MCF 10A (cell line): ENCODE measurements around the gene UBE2D4. TPM values are rescaled to one million over a fixed set of nuclear protein-coding genes. Genes with fewer than 3 reads are reported as not detected.
"Not testable (repeated sequence)": the region's sequence is repeated elsewhere in the genome, so short reads cannot be mapped to it uniquely, and the experiment has no call there.

ENCODE experiments used
- BruUV-seq: library from RNA; stranded (reverse); fragments of 400-500 nt; replicated peaks from 2 replicates; lab custom pipeline; 2021; lab: Mats Ljungman, UMichigan
- CTCF ChIA-PET: fragments of 300-600 bp; sonication (Branson Sonifier 250); formaldehyde crosslinking; extraction: SDS; loops from one replicate; lab custom pipeline; 2021; ENCODE audit warnings: antibody characterized with exemption, inconsistent platforms; lab: Yijun Ruan, JAX
- POLR2A ChIA-PET: fragments of 300-600, 350-650 bp; sonication (Branson Sonifier 250); formaldehyde crosslinking; extraction: SDS; loops from one replicate; lab custom pipeline; 2020; ENCODE audit warnings: antibody characterized with exemption, inconsistent platforms; lab: Yijun Ruan, JAX
- DNase-seq: peaks from one replicate; pipeline ENCODE4 v3.0.0-alpha.2; 2018; ENCODE audit not compliant: unreplicated experiment
- H3K27ac Mint-ChIP-seq: one replicate; pipeline ENCODE4 v1.8.0; 2022; ENCODE audit warnings: mild to moderate bottlenecking, low read depth, mixed read lengths; ENCODE audit not compliant: unreplicated experiment
- H3K27me3 Mint-ChIP-seq: one replicate; pipeline ENCODE4 v1.8.0; 2022; ENCODE audit warnings: mixed read lengths; ENCODE audit not compliant: insufficient read depth, unreplicated experiment
- H3K36me3 Mint-ChIP-seq: one replicate; pipeline ENCODE4 v1.8.0; 2022; ENCODE audit warnings: mild to moderate bottlenecking, moderate library complexity, mixed read lengths; ENCODE audit not compliant: insufficient read depth, unreplicated experiment
- H3K4me1 Mint-ChIP-seq: one replicate; pipeline ENCODE4 v1.8.0; 2022; ENCODE audit warnings: mixed read lengths; ENCODE audit not compliant: insufficient read depth, unreplicated experiment
- H3K4me3 Mint-ChIP-seq: one replicate; pipeline ENCODE4 v1.8.0; 2022; ENCODE audit warnings: mild to moderate bottlenecking, moderate library complexity, mixed read lengths; ENCODE audit not compliant: unreplicated experiment
- H3K9me3 Mint-ChIP-seq: one replicate; pipeline ENCODE4 v1.8.0; 2022; ENCODE audit warnings: mixed read lengths; ENCODE audit not compliant: unreplicated experiment
- intact Hi-C: fragments of 100-400 bp; cut with micrococcal nuclease; formaldehyde crosslinking; loops from 2 replicates; pipeline ENCODE4 v1.14.1; 2022
- total RNA-seq: library from RNA; stranded (reverse); gene quantifications from 2 replicates; pipeline ENCODE4 v1.2.3, GENCODE V29; 2022
- TF ChIP-seq, protein P1 (sequence below): fragments of 200-600 bp; IDR thresholded peaks from one replicate; pipeline ENCODE4 v1.8.0; 2022; ENCODE audit warnings: antibody characterized with exemption, mild to moderate bottlenecking; ENCODE audit not compliant: unreplicated experiment

UBE2D4 gene
- total RNA-seq, 1 experiment from 2014 or later, result 13.7 TPM

DNA sequence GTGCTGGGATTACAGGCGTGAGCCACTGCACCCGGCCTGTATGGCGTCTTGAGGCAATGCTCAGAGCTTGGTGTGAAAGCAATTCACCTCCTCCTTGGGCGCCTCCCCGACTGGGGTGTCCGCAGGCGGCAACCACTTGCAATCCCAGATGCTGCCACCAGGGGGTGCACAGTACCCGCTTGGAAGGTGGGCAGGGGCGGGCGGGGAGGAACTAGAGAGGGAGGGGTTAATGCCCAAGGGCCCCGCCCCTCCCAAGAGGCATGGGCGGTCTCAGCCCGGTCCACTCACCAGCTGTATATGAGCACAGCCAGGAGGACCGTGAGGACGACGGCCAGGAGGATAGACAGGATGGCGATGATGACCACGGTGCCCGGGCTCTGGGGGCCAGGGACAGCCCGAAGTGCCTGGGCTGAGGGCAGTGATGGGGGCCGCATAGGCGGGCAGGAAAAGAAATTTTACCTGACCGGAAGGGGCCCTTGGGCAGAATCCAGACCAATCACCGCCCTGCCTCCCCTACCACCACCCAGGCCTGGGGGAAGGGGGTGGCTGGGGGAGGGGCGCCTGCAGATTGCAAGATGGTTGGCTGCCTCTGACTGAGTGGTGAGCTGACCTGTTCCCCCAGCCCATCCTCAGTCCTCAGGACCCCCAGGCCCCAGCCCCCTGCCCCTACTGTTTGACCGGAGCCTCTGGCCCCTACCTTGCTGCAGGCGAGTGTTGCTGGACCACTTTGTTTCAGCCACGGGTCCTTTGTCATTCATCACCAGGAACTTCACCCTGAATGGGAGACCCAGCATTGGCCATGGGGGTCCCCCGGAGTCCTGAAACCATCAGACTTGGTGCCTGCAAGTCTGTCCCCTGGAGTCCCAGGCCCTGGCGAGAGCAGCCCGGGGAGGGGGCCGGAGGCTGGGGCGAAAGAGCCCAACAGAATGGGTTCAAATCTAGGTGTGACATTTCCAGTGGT is 59.9 kb downstream of the UBE2D4 start:
- BruUV-seq, H3K27me3 Mint-ChIP-seq, POLR2A ChIA-PET, H3K36me3 Mint-ChIP-seq, CTCF ChIA-PET, H3K9me3 Mint-ChIP-seq, intact Hi-C loops, H3K4me1 Mint-ChIP-seq, H3K27ac Mint-ChIP-seq: not testable (repeated sequence)
- DNase-seq, result peak; percentile 73
- TF ChIP-seq, protein P1, sequence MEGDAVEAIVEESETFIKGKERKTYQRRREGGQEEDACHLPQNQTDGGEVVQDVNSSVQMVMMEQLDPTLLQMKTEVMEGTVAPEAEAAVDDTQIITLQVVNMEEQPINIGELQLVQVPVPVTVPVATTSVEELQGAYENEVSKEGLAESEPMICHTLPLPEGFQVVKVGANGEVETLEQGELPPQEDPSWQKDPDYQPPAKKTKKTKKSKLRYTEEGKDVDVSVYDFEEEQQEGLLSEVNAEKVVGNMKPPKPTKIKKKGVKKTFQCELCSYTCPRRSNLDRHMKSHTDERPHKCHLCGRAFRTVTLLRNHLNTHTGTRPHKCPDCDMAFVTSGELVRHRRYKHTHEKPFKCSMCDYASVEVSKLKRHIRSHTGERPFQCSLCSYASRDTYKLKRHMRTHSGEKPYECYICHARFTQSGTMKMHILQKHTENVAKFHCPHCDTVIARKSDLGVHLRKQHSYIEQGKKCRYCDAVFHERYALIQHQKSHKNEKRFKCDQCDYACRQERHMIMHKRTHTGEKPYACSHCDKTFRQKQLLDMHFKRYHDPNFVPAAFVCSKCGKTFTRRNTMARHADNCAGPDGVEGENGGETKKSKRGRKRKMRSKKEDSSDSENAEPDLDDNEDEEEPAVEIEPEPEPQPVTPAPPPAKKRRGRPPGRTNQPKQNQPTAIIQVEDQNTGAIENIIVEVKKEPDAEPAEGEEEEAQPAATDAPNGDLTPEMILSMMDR, result peak; percentile 72
- peak overlapping the region; percentile 38 for H3K4me3 Mint-ChIP-seq

DNA sequence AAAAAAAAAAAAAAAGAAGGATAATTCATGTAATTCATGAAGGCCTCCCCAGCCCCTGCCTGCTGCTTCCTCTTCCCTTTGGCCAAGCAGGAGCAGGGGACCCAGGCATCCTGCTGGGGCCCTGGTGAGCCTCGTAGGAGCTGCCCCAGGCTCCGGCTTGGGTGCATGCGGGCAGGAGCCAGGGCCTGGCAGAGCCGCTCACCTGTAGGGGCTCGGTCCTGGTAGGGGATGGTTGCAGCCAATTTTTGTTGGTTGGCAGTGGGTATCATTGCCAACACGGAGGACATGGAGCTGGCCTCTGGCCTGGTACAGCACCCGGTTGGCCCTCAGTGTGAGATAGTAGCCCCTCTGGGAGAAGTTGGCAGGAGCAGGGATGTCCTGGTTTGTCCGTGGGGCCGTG is 61.2 kb downstream of the UBE2D4 start:
- intact Hi-C loops, CTCF ChIA-PET, H3K4me1 Mint-ChIP-seq, DNase-seq, H3K27me3 Mint-ChIP-seq, H3K9me3 Mint-ChIP-seq, H3K36me3 Mint-ChIP-seq, H3K4me3 Mint-ChIP-seq, POLR2A ChIA-PET, H3K27ac Mint-ChIP-seq, BruUV-seq: not testable (repeated sequence)

DNA sequence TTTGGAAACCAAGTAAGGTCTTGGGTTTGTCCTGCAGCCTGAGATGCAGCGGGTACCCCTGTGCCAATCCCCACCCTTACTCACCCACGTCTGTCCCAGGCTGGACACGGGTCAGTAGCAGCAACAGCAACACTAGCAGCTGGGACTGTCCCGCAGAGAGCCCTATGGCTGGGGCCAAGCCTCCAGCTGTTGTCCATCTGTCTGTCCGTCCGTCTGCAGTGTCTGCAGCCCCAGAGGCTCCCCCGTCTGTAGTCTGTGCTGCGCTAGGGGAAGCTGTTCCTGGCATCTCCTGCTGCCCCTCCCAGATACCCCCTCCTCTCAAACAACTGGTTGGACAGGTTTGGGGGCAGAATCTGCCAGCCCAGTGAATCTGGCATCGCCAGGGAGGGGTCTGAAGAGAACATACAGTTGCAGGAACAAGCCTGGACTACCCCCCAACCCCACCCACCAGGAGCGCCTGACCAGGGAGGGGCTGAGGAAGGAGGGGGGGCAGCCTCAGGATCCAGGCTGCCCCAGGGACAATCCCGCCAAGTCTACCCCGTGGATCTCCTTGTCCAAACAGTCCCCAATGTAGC is 63.9 kb downstream of the UBE2D4 start:
- H3K4me3 Mint-ChIP-seq, H3K36me3 Mint-ChIP-seq, CTCF ChIA-PET, intact Hi-C loops, DNase-seq, BruUV-seq, H3K9me3 Mint-ChIP-seq, H3K4me1 Mint-ChIP-seq, POLR2A ChIA-PET, H3K27me3 Mint-ChIP-seq, H3K27ac Mint-ChIP-seq: not testable (repeated sequence)

DNA sequence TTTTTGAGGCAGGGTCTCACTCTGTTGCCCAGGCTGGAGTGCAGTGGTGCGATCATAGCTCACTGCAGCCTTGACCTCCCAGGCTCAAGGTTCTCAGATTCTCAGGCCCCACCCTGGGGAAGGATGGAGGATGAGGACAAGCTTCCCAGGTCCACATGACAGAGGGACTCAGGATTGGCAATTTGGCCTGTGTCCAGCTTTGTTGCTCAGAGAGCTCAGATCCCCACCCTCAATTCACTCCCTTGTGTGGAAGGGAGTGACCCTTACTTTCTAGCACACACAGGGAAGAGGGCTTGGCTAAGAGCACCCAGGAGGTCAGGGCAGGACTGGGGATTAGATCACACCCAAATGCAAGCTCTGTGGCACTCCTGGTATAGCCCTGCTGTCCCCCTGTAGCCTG is 64.6 kb downstream of the UBE2D4 start:
- POLR2A ChIA-PET, BruUV-seq: not testable (repeated sequence)

GRCh38 chr7:43992896-43993295 is 66.7 kb downstream of the UBE2D4 start:
- H3K9me3 Mint-ChIP-seq, H3K27me3 Mint-ChIP-seq, POLR2A ChIA-PET, H3K36me3 Mint-ChIP-seq, intact Hi-C loops, BruUV-seq, H3K27ac Mint-ChIP-seq, H3K4me1 Mint-ChIP-seq, CTCF ChIA-PET, H3K4me3 Mint-ChIP-seq: not testable (repeated sequence)
- peak; percentile 18 for DNase-seq

More for the DNA sequence above, 64.6 kb downstream of the UBE2D4 start:
- H3K4me3 Mint-ChIP-seq, H3K4me1 Mint-ChIP-seq, H3K27me3 Mint-ChIP-seq, DNase-seq, intact Hi-C loops, H3K9me3 Mint-ChIP-seq, H3K36me3 Mint-ChIP-seq, H3K27ac Mint-ChIP-seq, CTCF ChIA-PET: not testable (repeated sequence)

- intact Hi-C loops, H3K27me3 Mint-ChIP-seq: not testable (repeated sequence)
Observed at GRCh38 chr7:43994681-43995080, 68.4 kb downstream of the UBE2D4 start.

GRCh38 chr7:43997532-43997931 is 71.3 kb downstream of the UBE2D4 start, which contains the start of gene SPDYE1:
Gene SPDYE1, plus strand, starts transcription at chr7:43997897. Its CDS starts 2,053 bp downstream, at chr7:43999950.
- H3K27me3 Mint-ChIP-seq, intact Hi-C loops, H3K4me1 Mint-ChIP-seq, H3K36me3 Mint-ChIP-seq, DNase-seq, H3K9me3 Mint-ChIP-seq, CTCF ChIA-PET, H3K4me3 Mint-ChIP-seq, POLR2A ChIA-PET, H3K27ac Mint-ChIP-seq, BruUV-seq: not testable (repeated sequence)

More at GRCh38 chr7:43994681-43995080, 68.4 kb downstream of the UBE2D4 start:
- H3K4me1 Mint-ChIP-seq, CTCF ChIA-PET, DNase-seq, H3K36me3 Mint-ChIP-seq, H3K9me3 Mint-ChIP-seq, BruUV-seq, H3K4me3 Mint-ChIP-seq, H3K27ac Mint-ChIP-seq, POLR2A ChIA-PET: not testable (repeated sequence)
